ENCODE data around the gene COPZ2.
A peak's percentile ranks its signal among the peaks of the same experiment; 100 is the strongest.
"Not testable (repeated sequence)": the region's sequence is repeated elsewhere in the genome, so short reads cannot be mapped to it uniquely, and the experiment has no call there.

COPZ2 gene

DNA sequence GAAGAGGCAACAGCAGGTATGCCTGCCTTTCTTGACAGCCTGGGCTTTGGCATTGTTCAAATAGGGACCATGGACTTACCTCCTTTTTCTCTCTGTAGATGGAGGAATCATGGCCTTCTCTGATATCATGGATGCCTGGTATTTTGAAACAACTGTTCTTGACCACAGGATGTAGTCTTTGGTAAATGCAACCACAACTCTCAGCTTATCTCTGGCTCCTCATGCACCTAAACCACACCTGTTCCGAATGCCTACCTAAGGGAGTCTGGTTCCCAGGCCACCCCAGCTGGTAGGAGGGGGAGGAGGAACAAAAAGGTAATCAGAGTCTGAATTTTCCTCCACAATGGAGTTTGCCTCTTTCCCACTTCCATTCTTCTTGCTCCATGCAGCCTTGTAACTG lies 47.9 kb downstream of the COPZ2 start:
- no peaks in the 10 kb centered on the region for H3K36me3 ChIP-seq (ENCODE audit: control insufficient read depth in 2 of 2, insufficient read depth in 1 of 2, low read length in 2 of 2)
- no peak overlapping the region for H3K27ac ChIP-seq (ENCODE audit: extremely low read depth, low read depth, low read length)
- POLR2A ChIA-PET = no interaction called here
- CTCF ChIA-PET = interaction anchor here (0.7 to 15.0 kb wide), 5 partner anchors 8 to 90 kb away, joined by 3 to 386 read pairs (median 4); no protein-coding TSS in a partner anchor
- no peaks in the 10 kb centered on the region for H3K9me3 ChIP-seq (ENCODE audit: control insufficient read depth, insufficient read depth, low read depth, low read length)
- TF ChIP-seq ZNF132 (tag by site-specific recombination; IDR thresholded peaks at IDR 0.05; ENCODE audit: borderline replicate concordance) (no peak), BCL11A (tag by site-specific recombination; IDR thresholded peaks at IDR 0.05; ENCODE audit: low read depth) (no peak), ZIC2 (tag by site-specific recombination; IDR thresholded peaks at IDR 0.05) (no peak)
- TF ChIP-seq, protein P1, sequence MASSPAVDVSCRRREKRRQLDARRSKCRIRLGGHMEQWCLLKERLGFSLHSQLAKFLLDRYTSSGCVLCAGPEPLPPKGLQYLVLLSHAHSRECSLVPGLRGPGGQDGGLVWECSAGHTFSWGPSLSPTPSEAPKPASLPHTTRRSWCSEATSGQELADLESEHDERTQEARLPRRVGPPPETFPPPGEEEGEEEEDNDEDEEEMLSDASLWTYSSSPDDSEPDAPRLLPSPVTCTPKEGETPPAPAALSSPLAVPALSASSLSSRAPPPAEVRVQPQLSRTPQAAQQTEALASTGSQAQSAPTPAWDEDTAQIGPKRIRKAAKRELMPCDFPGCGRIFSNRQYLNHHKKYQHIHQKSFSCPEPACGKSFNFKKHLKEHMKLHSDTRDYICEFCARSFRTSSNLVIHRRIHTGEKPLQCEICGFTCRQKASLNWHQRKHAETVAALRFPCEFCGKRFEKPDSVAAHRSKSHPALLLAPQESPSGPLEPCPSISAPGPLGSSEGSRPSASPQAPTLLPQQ (tag by site-specific recombination; IDR thresholded peaks at IDR 0.05) = no peak
- H3K4me1 ChIP-seq (ENCODE audit: control insufficient read depth, insufficient read depth, low read length) = peaks cover 4% of the 10 kb centered on the region; the same call in 1 of the 2 replicates
- H3K4me3 ChIP-seq (ENCODE audit: low read depth, low read length) = no peak overlapping the region

DNA sequence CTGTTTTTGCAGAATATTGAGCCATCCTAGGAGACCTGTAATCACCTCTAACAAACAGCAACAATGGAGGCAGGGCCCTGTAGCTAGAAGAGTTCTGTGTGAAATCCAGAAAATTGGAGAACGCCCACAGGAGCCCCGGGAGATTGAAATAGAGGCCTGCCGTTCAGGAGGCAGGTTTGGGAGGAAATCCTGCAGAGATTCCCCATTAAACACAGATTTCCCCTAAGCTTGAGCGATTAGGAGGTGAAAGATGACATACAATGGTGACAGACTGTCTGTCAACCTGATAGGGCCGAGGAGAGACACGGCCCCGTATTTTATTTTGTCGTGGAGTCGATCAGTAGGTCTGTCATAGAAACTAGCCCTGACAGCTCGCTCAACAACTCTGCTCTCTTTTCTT lies 48.4 kb downstream of the COPZ2 start:
- Histone ChIP-seq H3K9me3 (ENCODE audit: control insufficient read depth, insufficient read depth, low read depth, low read length) (no peaks in the 10 kb centered on the region), H3K4me1 (ENCODE audit: control insufficient read depth, insufficient read depth, low read length) (peaks cover 4% of the 10 kb centered on the region; the same call in 1 of the 2 replicates), H3K36me3 (ENCODE audit: control insufficient read depth in 2 of 2, insufficient read depth in 1 of 2, low read length in 2 of 2) (peaks cover 0 to 2% of the 10 kb centered on the region in 2 experiments; a peak in 1 of 3 replicates), H3K4me3 (ENCODE audit: low read depth, low read length) (no peak overlapping the region), H3K27ac (ENCODE audit: extremely low read depth, low read depth, low read length) (no peak overlapping the region)
- TF ChIP-seq ZNF521 (tag by site-specific recombination; IDR thresholded peaks at IDR 0.05) = no peak
- TF ChIP-seq ZNF76 (tag by site-specific recombination; IDR thresholded peaks at IDR 0.05; ENCODE audit: borderline replicate concordance, low read depth) = no peak
- TF ChIP-seq ZNF777 (tag by site-specific recombination; IDR thresholded peaks at IDR 0.05; ENCODE audit: borderline replicate concordance) = no peak
- no peak for TF ChIP-seq ZNF623 (tag by site-specific recombination; IDR thresholded peaks at IDR 0.05)
- TF ChIP-seq ZBTB7A (tag by site-specific recombination; IDR thresholded peaks at IDR 0.05; ENCODE audit: low read depth) = no peak
- TF ChIP-seq HOXD13 (CRISPR knock-in tag; IDR thresholded peaks at IDR 0.05; ENCODE audit: borderline replicate concordance) = no peak
- ChIA-PET CTCF (interaction anchor here (0.7 to 15.0 kb wide), 5 partner anchors 9 to 91 kb away, joined by 3 to 386 read pairs (median 4); no protein-coding TSS in a partner anchor), POLR2A (interaction anchor here (0.9 kb wide), 1 partner anchor 11 kb away, joined by 3 read pairs; no protein-coding TSS in a partner anchor)

DNA sequence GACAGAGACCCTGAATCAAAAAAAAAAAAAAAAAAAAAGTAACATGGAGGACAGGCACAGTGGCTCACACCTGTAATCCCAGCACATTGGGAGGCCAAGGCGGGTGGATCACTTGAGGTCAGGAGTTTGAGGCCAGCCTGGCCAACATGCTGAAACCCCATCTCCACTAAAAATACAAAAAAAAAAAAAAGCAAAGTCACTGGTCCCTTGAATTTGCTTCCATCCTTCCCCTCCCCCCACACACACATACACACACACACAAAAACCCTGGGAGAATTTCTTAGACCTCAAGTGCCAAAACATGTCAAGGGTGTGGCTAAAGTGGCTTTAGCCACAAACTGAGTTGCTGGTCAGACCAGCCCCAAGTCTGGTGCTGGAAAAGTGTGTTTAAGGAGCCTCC lies 49.2 kb downstream of the COPZ2 start:
- not testable (repeated sequence) for H3K27ac ChIP-seq (ENCODE audit: extremely low read depth, low read depth, low read length)
- ChIA-PET CTCF (interaction anchor here (0.7 to 15.0 kb wide), 2 partner anchors 14 to 28 kb away, joined by 4 to 386 read pairs; no protein-coding TSS in a partner anchor), POLR2A (interaction anchor here (0.9 kb wide), 1 partner anchor 10 kb away, joined by 3 read pairs; no protein-coding TSS in a partner anchor)

DNA sequence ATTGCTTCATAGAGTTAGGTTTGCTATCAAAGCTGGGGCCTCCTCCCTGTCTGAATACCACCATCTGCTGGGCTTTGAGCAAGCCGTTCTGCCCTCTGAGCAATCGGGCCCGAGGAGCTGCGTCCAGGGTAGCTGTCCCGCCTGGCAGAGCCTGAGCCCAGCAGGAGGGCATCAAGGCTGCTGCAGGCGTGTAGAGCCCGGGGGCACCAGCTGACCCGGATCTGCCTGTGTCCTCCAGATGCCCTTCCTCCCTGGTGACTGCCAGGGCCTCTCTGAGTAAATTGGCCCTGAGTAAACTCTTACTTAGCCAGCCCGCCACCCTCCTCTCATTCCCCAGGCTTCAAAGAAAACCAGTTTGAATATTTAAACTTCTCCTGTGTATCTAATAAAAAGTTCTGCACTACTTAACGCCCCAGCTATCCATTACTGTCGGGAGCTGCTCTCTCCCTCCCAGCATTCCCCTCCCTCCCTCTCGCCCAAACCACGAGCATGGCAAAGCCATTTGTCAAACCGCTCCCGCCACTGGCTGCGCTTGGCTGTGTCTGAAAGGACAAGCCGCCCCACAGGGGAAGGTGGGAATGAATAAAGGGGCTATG lies 50.3 kb downstream of the COPZ2 start:
- Histone ChIP-seq H3K27ac (ENCODE audit: extremely low read depth, low read depth, low read length) (no peak overlapping the region), H3K4me3 (ENCODE audit: low read depth, low read length) (no peak overlapping the region), H3K36me3 (ENCODE audit: control insufficient read depth in 2 of 2, insufficient read depth in 1 of 2, low read length in 2 of 2) (peaks cover 0 to 19% of the 10 kb centered on the region in 2 experiments; a peak in 1 of 3 replicates), H3K4me1 (ENCODE audit: control insufficient read depth, insufficient read depth, low read length) (peaks cover 4% of the 10 kb centered on the region; the same call in 1 of the 2 replicates), H3K9me3 (ENCODE audit: control insufficient read depth, insufficient read depth, low read depth, low read length) (no peaks in the 10 kb centered on the region)
- POLR2A ChIA-PET = interaction anchor here (0.7 kb wide), 1 partner anchor 16 kb away, joined by 3 read pairs; the partner anchor contains the start of gene CDK5RAP3
- CTCF ChIA-PET = interaction anchor here (0.7 to 15.0 kb wide), 7 partner anchors 9 to 119 kb away, joined by 3 to 386 read pairs (median 4); no protein-coding TSS in a partner anchor
- TF ChIP-seq ZIC2 (tag by site-specific recombination; IDR thresholded peaks at IDR 0.05) = peak; percentile 66
- peak; percentile 92 for TF ChIP-seq WT1 (tag by site-specific recombination; IDR thresholded peaks at IDR 0.05)
- no peak for TF ChIP-seq ZNF311 (tag by site-specific recombination; IDR thresholded peaks at IDR 0.05; ENCODE audit: borderline replicate concordance)
- TF ChIP-seq ZBTB17 (tag by site-specific recombination; IDR thresholded peaks at IDR 0.05) = 0 out of 2 replicates have a peak, but pooled peaks have one; percentile 33
- TF ChIP-seq ZBTB8A (tag by site-specific recombination; IDR thresholded peaks at IDR 0.05) = peak; percentile 62
- no peak for TF ChIP-seq ZNF2 (tag by site-specific recombination; IDR thresholded peaks at IDR 0.05)
- no peak for TF ChIP-seq TRIM28 (IDR thresholded peaks at IDR 0.05; ENCODE audit: borderline replicate concordance, low read length)
- TF ChIP-seq ZNF585B (tag by site-specific recombination; IDR thresholded peaks at IDR 0.05) = no peak
- TF ChIP-seq, protein P2, sequence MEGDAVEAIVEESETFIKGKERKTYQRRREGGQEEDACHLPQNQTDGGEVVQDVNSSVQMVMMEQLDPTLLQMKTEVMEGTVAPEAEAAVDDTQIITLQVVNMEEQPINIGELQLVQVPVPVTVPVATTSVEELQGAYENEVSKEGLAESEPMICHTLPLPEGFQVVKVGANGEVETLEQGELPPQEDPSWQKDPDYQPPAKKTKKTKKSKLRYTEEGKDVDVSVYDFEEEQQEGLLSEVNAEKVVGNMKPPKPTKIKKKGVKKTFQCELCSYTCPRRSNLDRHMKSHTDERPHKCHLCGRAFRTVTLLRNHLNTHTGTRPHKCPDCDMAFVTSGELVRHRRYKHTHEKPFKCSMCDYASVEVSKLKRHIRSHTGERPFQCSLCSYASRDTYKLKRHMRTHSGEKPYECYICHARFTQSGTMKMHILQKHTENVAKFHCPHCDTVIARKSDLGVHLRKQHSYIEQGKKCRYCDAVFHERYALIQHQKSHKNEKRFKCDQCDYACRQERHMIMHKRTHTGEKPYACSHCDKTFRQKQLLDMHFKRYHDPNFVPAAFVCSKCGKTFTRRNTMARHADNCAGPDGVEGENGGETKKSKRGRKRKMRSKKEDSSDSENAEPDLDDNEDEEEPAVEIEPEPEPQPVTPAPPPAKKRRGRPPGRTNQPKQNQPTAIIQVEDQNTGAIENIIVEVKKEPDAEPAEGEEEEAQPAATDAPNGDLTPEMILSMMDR (tag by site-specific recombination; IDR thresholded peaks at IDR 0.05) = peak; percentile 23; the same call in 1 of the 2 replicates
- TF ChIP-seq, protein P3, sequence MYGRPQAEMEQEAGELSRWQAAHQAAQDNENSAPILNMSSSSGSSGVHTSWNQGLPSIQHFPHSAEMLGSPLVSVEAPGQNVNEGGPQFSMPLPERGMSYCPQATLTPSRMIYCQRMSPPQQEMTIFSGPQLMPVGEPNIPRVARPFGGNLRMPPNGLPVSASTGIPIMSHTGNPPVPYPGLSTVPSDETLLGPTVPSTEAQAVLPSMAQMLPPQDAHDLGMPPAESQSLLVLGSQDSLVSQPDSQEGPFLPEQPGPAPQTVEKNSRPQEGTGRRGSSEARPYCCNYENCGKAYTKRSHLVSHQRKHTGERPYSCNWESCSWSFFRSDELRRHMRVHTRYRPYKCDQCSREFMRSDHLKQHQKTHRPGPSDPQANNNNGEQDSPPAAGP (tag by site-specific recombination; IDR thresholded peaks at IDR 0.05) = peak; percentile 69; the same call in 1 of the 2 replicates
- TF ChIP-seq ZNF600 (tag by site-specific recombination; IDR thresholded peaks at IDR 0.05) = peak; percentile 35; the same call in 1 of the 2 replicates
- TF ChIP-seq, protein P4, sequence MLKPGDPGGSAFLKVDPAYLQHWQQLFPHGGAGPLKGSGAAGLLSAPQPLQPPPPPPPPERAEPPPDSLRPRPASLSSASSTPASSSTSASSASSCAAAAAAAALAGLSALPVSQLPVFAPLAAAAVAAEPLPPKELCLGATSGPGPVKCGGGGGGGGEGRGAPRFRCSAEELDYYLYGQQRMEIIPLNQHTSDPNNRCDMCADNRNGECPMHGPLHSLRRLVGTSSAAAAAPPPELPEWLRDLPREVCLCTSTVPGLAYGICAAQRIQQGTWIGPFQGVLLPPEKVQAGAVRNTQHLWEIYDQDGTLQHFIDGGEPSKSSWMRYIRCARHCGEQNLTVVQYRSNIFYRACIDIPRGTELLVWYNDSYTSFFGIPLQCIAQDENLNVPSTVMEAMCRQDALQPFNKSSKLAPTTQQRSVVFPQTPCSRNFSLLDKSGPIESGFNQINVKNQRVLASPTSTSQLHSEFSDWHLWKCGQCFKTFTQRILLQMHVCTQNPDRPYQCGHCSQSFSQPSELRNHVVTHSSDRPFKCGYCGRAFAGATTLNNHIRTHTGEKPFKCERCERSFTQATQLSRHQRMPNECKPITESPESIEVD (tag by site-specific recombination; IDR thresholded peaks at IDR 0.05) = peak; percentile 33; the same call in 1 of the 2 replicates

More for the DNA sequence above, 49.2 kb downstream of the COPZ2 start:
- not testable (repeated sequence) for H3K9me3 ChIP-seq (ENCODE audit: control insufficient read depth, insufficient read depth, low read depth, low read length); H3K36me3 ChIP-seq (ENCODE audit: control insufficient read depth in 2 of 2, insufficient read depth in 1 of 2, low read length in 2 of 2); H3K4me3 ChIP-seq (ENCODE audit: low read depth, low read length); H3K4me1 ChIP-seq (ENCODE audit: control insufficient read depth, insufficient read depth, low read length)
